H1 (cell line): Measurements from ENCODE around the gene HOXC13.

Experiments
- JUN ChIP-seq: IDR thresholded peaks from 2 replicates; pipeline ENCODE4 v1.6.1; 2011; ENCODE audit warnings: low read depth, mild to moderate bottlenecking, improper control_type of control experiment, low read length
- SP1 ChIP-seq: IDR thresholded peaks from 2 replicates; pipeline ENCODE4 v1.6.1; 2011; ENCODE audit warnings: low read depth, low read length
- ZNF274 ChIP-seq: IDR thresholded peaks from 2 replicates; pipeline ENCODE4 v1.7.0; 2012; ENCODE audit warnings: low read length, borderline replicate concordance; ENCODE audit errors: extremely low read depth

GRCh38 chr12:53956914-53957536 is 18.4 kb downstream of the HOXC13 start:
- TF ChIP-seq SP1 (no peak), ZNF274 (no peak), JUN (no peak)
